ENCODE data around the gene HDAC9.

Gene HDAC9

GRCh38 chr7:18771834-18772566 is 276.5 kb downstream of the HDAC9 start:
- no peak for DNase-seq (ENCODE audit: low read depth in 2 of 2, low spot score in 1 of 2)

- DNase-seq (ENCODE audit: low read depth in 2 of 2, low spot score in 1 of 2) = no peak
Measured at GRCh38 chr7:18772567-18772965, 277.0 kb downstream of the HDAC9 start.

GRCh38 chr7:18777314-18777713 is 281.8 kb downstream of the HDAC9 start:
- no peak for DNase-seq (ENCODE audit: low read depth in 2 of 2, low spot score in 1 of 2)

GRCh38 chr7:18778594-18778993 is 283.0 kb downstream of the HDAC9 start:
- no peak for DNase-seq (ENCODE audit: low read depth in 2 of 2, low spot score in 1 of 2)

GRCh38 chr7:18780266-18780665 is 284.7 kb downstream of the HDAC9 start:
- no peak for DNase-seq (ENCODE audit: low read depth in 2 of 2, low spot score in 1 of 2)

GRCh38 chr7:18780938-18781337 is 285.4 kb downstream of the HDAC9 start:
- no peak for DNase-seq (ENCODE audit: low read depth in 2 of 2, low spot score in 1 of 2)

GRCh38 chr7:18786196-18786727 is 290.7 kb downstream of the HDAC9 start:
- no peak for DNase-seq (ENCODE audit: low read depth in 2 of 2, low spot score in 1 of 2)

GRCh38 chr7:18786796-18787195 is 291.2 kb downstream of the HDAC9 start:
- no peak for DNase-seq (ENCODE audit: low read depth in 2 of 2, low spot score in 1 of 2)

GRCh38 chr7:18788026-18788425 is 292.5 kb downstream of the HDAC9 start:
- DNase-seq (ENCODE audit: low read depth in 2 of 2, low spot score in 1 of 2) = no peak

- DNase-seq (ENCODE audit: low read depth in 2 of 2, low spot score in 1 of 2) = no peak
Measured at GRCh38 chr7:18792871-18793595, 297.5 kb downstream of the HDAC9 start.

GRCh38 chr7:18796216-18796615 is 300.7 kb downstream of the HDAC9 start:
- no peak for DNase-seq (ENCODE audit: low read depth in 2 of 2, low spot score in 1 of 2)

GRCh38 chr7:18798088-18798906 is 302.7 kb downstream of the HDAC9 start:
- no peak for DNase-seq (ENCODE audit: low read depth in 2 of 2, low spot score in 1 of 2)

GRCh38 chr7:18799899-18800298 is 304.4 kb downstream of the HDAC9 start:
- no peak for DNase-seq (ENCODE audit: low read depth in 2 of 2, low spot score in 1 of 2)

- DNase-seq (ENCODE audit: low read depth in 2 of 2, low spot score in 1 of 2) = no peak
Measured at GRCh38 chr7:18803923-18804322, 308.4 kb downstream of the HDAC9 start.

- no peak for DNase-seq (ENCODE audit: low read depth in 2 of 2, low spot score in 1 of 2)
Measured at GRCh38 chr7:18806177-18806576, 310.6 kb downstream of the HDAC9 start.

- no peak for DNase-seq (ENCODE audit: low read depth in 2 of 2, low spot score in 1 of 2)
Measured at GRCh38 chr7:18808026-18808425, 312.5 kb downstream of the HDAC9 start.

- DNase-seq (ENCODE audit: low read depth in 2 of 2, low spot score in 1 of 2) = no peak
Measured at GRCh38 chr7:18815261-18815960, 319.9 kb downstream of the HDAC9 start.

- DNase-seq (ENCODE audit: low read depth in 2 of 2, low spot score in 1 of 2) = no peak
Measured at GRCh38 chr7:18820981-18821380, 325.4 kb downstream of the HDAC9 start.

GRCh38 chr7:18821554-18821953 is 326.0 kb downstream of the HDAC9 start:
- DNase-seq (ENCODE audit: low read depth in 2 of 2, low spot score in 1 of 2) = no peak

- no peak for DNase-seq (ENCODE audit: low read depth in 2 of 2, low spot score in 1 of 2)
Measured at GRCh38 chr7:18824157-18824556, 328.6 kb downstream of the HDAC9 start.

Measured in stimulated activated CD8-positive, alpha-beta memory T cell treated with anti-CD3 and anti-CD28 coated beads, Interleukin-4, amount 100 ng/mL, for 1 hour (primary cell).